ENCODE measurements around the gene GCC2.
"Not testable (repeated sequence)": the region's sequence is repeated elsewhere in the genome, so short reads cannot be mapped to it uniquely, and the experiment has no call there.

The GCC2 gene

GRCh38 chr2:108446703-108447102, 2.3 kb upstream of the GCC2 start:
- Histone ChIP-seq H3K4me2 (ENCODE audit: low read length) (no peak overlapping the region), H3K4me3 (ENCODE audit: low read length) (no peak overlapping the region), H3K36me3 (ENCODE audit: insufficient read depth, low read length) (no peaks in the 10 kb centered on the region), H3K9me3 (replicated peaks; ENCODE audit: low read length) (no peaks in the 10 kb centered on the region), H3K27me3 (ENCODE audit: control insufficient read depth, insufficient read depth, low read length) (no peaks in the 10 kb centered on the region), H3K4me1 (ENCODE audit: control insufficient read depth, insufficient read depth, low read length) (peaks cover 11% of the 10 kb centered on the region), H3K9ac (ENCODE audit: low read depth, low read length) (no peak overlapping the region)

- peaks cover 3% of the 10 kb centered on the region for H3K36me3 ChIP-seq (ENCODE audit: insufficient read depth, low read length)
- H3K4me1 ChIP-seq (ENCODE audit: control insufficient read depth, insufficient read depth, low read length) = peaks cover 11% of the 10 kb centered on the region
- H3K4me3 ChIP-seq (ENCODE audit: low read length) = peak overlapping the region; percentile 90
- peak overlapping the region; percentile 89 for H3K4me2 ChIP-seq (ENCODE audit: low read length)
- H3K9ac ChIP-seq (ENCODE audit: low read depth, low read length) = peak overlapping the region; percentile 94
- no peaks in the 10 kb centered on the region for H3K27me3 ChIP-seq (ENCODE audit: control insufficient read depth, insufficient read depth, low read length)
- H3K9me3 ChIP-seq (replicated peaks; ENCODE audit: low read length) = no peaks in the 10 kb centered on the region
Observed at GRCh38 chr2:108447947-108448677, 894 bp upstream of the GCC2 start.

- peaks cover 11% of the 10 kb centered on the region for H3K4me1 ChIP-seq (ENCODE audit: control insufficient read depth, insufficient read depth, low read length)
- peaks cover 12% of the 10 kb centered on the region for H3K36me3 ChIP-seq (ENCODE audit: insufficient read depth, low read length)
- peak overlapping the region; percentile 89 for H3K4me2 ChIP-seq (ENCODE audit: low read length)
- peak overlapping the region; percentile 94 for H3K9ac ChIP-seq (ENCODE audit: low read depth, low read length)
- H3K4me3 ChIP-seq (ENCODE audit: low read length) = peak overlapping the region; percentile 90
- H3K27me3 ChIP-seq (ENCODE audit: control insufficient read depth, insufficient read depth, low read length) = no peaks in the 10 kb centered on the region
- H3K9me3 ChIP-seq (replicated peaks; ENCODE audit: low read length) = no peaks in the 10 kb centered on the region
Observed at GRCh38 chr2:108449410-108450130, 564 bp downstream of the GCC2 start.

- no peak overlapping the region for H3K9ac ChIP-seq (ENCODE audit: low read depth, low read length)
- no peaks in the 10 kb centered on the region for H3K9me3 ChIP-seq (replicated peaks; ENCODE audit: low read length)
- H3K4me2 ChIP-seq (ENCODE audit: low read length) = no peak overlapping the region
- no peak overlapping the region for H3K4me3 ChIP-seq (ENCODE audit: low read length)
- H3K4me1 ChIP-seq (ENCODE audit: control insufficient read depth, insufficient read depth, low read length) = peaks cover 11% of the 10 kb centered on the region
- H3K36me3 ChIP-seq (ENCODE audit: insufficient read depth, low read length) = peaks cover 24% of the 10 kb centered on the region
- no peaks in the 10 kb centered on the region for H3K27me3 ChIP-seq (ENCODE audit: control insufficient read depth, insufficient read depth, low read length)
Observed at GRCh38 chr2:108450863-108451262, 1.9 kb downstream of the GCC2 start.

- no peak overlapping the region for H3K4me3 ChIP-seq (ENCODE audit: low read length)
- no peak overlapping the region for H3K9ac ChIP-seq (ENCODE audit: low read depth, low read length)
- H3K27me3 ChIP-seq (ENCODE audit: control insufficient read depth, insufficient read depth, low read length) = no peaks in the 10 kb centered on the region
- peaks cover 11% of the 10 kb centered on the region for H3K4me1 ChIP-seq (ENCODE audit: control insufficient read depth, insufficient read depth, low read length)
- H3K36me3 ChIP-seq (ENCODE audit: insufficient read depth, low read length) = peaks cover 31% of the 10 kb centered on the region
- H3K4me2 ChIP-seq (ENCODE audit: low read length) = no peak overlapping the region
- H3K9me3 ChIP-seq (replicated peaks; ENCODE audit: low read length) = no peaks in the 10 kb centered on the region
Observed at GRCh38 chr2:108451976-108452375, 3.0 kb downstream of the GCC2 start.

- not testable (repeated sequence) for H3K9ac ChIP-seq (ENCODE audit: low read depth, low read length); H3K9me3 ChIP-seq (replicated peaks; ENCODE audit: low read length); H3K4me1 ChIP-seq (ENCODE audit: control insufficient read depth, insufficient read depth, low read length); H3K27me3 ChIP-seq (ENCODE audit: control insufficient read depth, insufficient read depth, low read length); H3K4me2 ChIP-seq (ENCODE audit: low read length); H3K4me3 ChIP-seq (ENCODE audit: low read length)
- peaks cover 45% of the 10 kb centered on the region for H3K36me3 ChIP-seq (ENCODE audit: insufficient read depth, low read length)
Observed at GRCh38 chr2:108453530-108453929, 4.5 kb downstream of the GCC2 start.

GRCh38 chr2:108454440-108454839, 5.4 kb downstream of the GCC2 start:
- H3K9me3 ChIP-seq (replicated peaks; ENCODE audit: low read length) = peaks cover 5% of the 10 kb centered on the region
- no peak overlapping the region for H3K9ac ChIP-seq (ENCODE audit: low read depth, low read length)
- no peak overlapping the region for H3K4me2 ChIP-seq (ENCODE audit: low read length)
- H3K27me3 ChIP-seq (ENCODE audit: control insufficient read depth, insufficient read depth, low read length) = no peaks in the 10 kb centered on the region
- H3K4me1 ChIP-seq (ENCODE audit: control insufficient read depth, insufficient read depth, low read length) = peaks cover 6% of the 10 kb centered on the region
- H3K4me3 ChIP-seq (ENCODE audit: low read length) = no peak overlapping the region
- H3K36me3 ChIP-seq (ENCODE audit: insufficient read depth, low read length) = peaks cover 50% of the 10 kb centered on the region

- Histone ChIP-seq H3K4me3 (ENCODE audit: low read length) (no peak overlapping the region), H3K9me3 (replicated peaks; ENCODE audit: low read length) (peaks cover 5% of the 10 kb centered on the region), H3K36me3 (ENCODE audit: insufficient read depth, low read length) (peaks cover 56% of the 10 kb centered on the region), H3K4me1 (ENCODE audit: control insufficient read depth, insufficient read depth, low read length) (no peaks in the 10 kb centered on the region), H3K27me3 (ENCODE audit: control insufficient read depth, insufficient read depth, low read length) (no peaks in the 10 kb centered on the region), H3K4me2 (ENCODE audit: low read length) (no peak overlapping the region), H3K9ac (ENCODE audit: low read depth, low read length) (no peak overlapping the region)
Observed at GRCh38 chr2:108455571-108455970, 6.6 kb downstream of the GCC2 start.

GRCh38 chr2:108458082-108458481, 9.1 kb downstream of the GCC2 start:
- no peak overlapping the region for H3K4me2 ChIP-seq (ENCODE audit: low read length)
- H3K4me3 ChIP-seq (ENCODE audit: low read length) = no peak overlapping the region
- no peaks in the 10 kb centered on the region for H3K4me1 ChIP-seq (ENCODE audit: control insufficient read depth, insufficient read depth, low read length)
- no peak overlapping the region for H3K9ac ChIP-seq (ENCODE audit: low read depth, low read length)
- H3K36me3 ChIP-seq (ENCODE audit: insufficient read depth, low read length) = peaks cover 55% of the 10 kb centered on the region
- H3K9me3 ChIP-seq (replicated peaks; ENCODE audit: low read length) = peaks cover 5% of the 10 kb centered on the region
- no peaks in the 10 kb centered on the region for H3K27me3 ChIP-seq (ENCODE audit: control insufficient read depth, insufficient read depth, low read length)

- Histone ChIP-seq H3K36me3 (ENCODE audit: insufficient read depth, low read length) (peaks cover 57% of the 10 kb centered on the region), H3K27me3 (ENCODE audit: control insufficient read depth, insufficient read depth, low read length) (no peaks in the 10 kb centered on the region), H3K9ac (ENCODE audit: low read depth, low read length) (no peak overlapping the region), H3K4me1 (ENCODE audit: control insufficient read depth, insufficient read depth, low read length) (no peaks in the 10 kb centered on the region), H3K4me2 (ENCODE audit: low read length) (no peak overlapping the region), H3K4me3 (ENCODE audit: low read length) (no peak overlapping the region), H3K9me3 (replicated peaks; ENCODE audit: low read length) (peaks cover 5% of the 10 kb centered on the region)
Observed at GRCh38 chr2:108459441-108459840, 10.4 kb downstream of the GCC2 start.

- H3K4me3 ChIP-seq (ENCODE audit: low read length) = no peak overlapping the region
- H3K4me1 ChIP-seq (ENCODE audit: control insufficient read depth, insufficient read depth, low read length) = no peaks in the 10 kb centered on the region
- no peak overlapping the region for H3K4me2 ChIP-seq (ENCODE audit: low read length)
- H3K9me3 ChIP-seq (replicated peaks; ENCODE audit: low read length) = peaks cover 5% of the 10 kb centered on the region
- H3K36me3 ChIP-seq (ENCODE audit: insufficient read depth, low read length) = peaks cover 47% of the 10 kb centered on the region
- H3K9ac ChIP-seq (ENCODE audit: low read depth, low read length) = no peak overlapping the region
- H3K27me3 ChIP-seq (ENCODE audit: control insufficient read depth, insufficient read depth, low read length) = no peaks in the 10 kb centered on the region
Observed at GRCh38 chr2:108460345-108461037, 11.5 kb downstream of the GCC2 start.

Measured in skeletal muscle satellite cell (primary cell).